ENCODE results near the gene PDXDC1. TPM values are rescaled to one million over a fixed set of nuclear protein-coding genes. Genes with fewer than 3 reads are reported as not detected.
"Not testable (repeated sequence)": the region's sequence is repeated elsewhere in the genome, so short reads cannot be mapped to it uniquely, and the experiment has no call there.

The PDXDC1 gene
- total and polyA plus RNA-seq, 4 donors = 35.7 to 109 (median 69.6) TPM

- H3K9me3 ChIP-seq (ENCODE audit: control insufficient read depth in 4 of 4, insufficient read depth in 3 of 4, low read length in 3 of 4); H3K9ac ChIP-seq (ENCODE audit: insufficient read depth in 1 of 2, low read length in 2 of 2); H3K27me3 ChIP-seq (ENCODE audit: control insufficient read depth in 3 of 3, insufficient read depth in 3 of 3, low read length in 2 of 3); H3K4me3 ChIP-seq; H3K4me1 ChIP-seq (ENCODE audit: control insufficient read depth in 5 of 5, insufficient read depth in 5 of 5, low read length in 5 of 5); ATAC-seq (ENCODE audit: insufficient read depth, low FRiP score); H3K36me3 ChIP-seq (ENCODE audit: control insufficient read depth in 4 of 4, insufficient read depth in 4 of 4, low read length in 4 of 4); H3K27ac ChIP-seq (ENCODE audit: low read depth in 1 of 2, low read length in 1 of 2); DNase-seq: not testable (repeated sequence)
- WGBS, 2 donors = 78 to 88% methylated on average over 1 of the region's 1 CpG
Observed at GRCh38 chr16:15180946-15181345, 206.1 kb downstream of the PDXDC1 start.

- not testable (repeated sequence) for ATAC-seq (ENCODE audit: insufficient read depth, low FRiP score)
- 57 to 77% methylated on average over 1 of the region's 1 CpG for WGBS, 2 donors
Observed at GRCh38 chr16:15184000-15184399, 209.2 kb downstream of the PDXDC1 start.

More at GRCh38 chr16:15184000-15184399, 209.2 kb downstream of the PDXDC1 start:
- not testable (repeated sequence) for H3K36me3 ChIP-seq (ENCODE audit: control insufficient read depth in 4 of 4, insufficient read depth in 4 of 4, low read length in 4 of 4); H3K9ac ChIP-seq (ENCODE audit: insufficient read depth in 1 of 2, low read length in 2 of 2); H3K9me3 ChIP-seq (ENCODE audit: control insufficient read depth in 4 of 4, insufficient read depth in 3 of 4, low read length in 3 of 4); H3K4me1 ChIP-seq (ENCODE audit: control insufficient read depth in 5 of 5, insufficient read depth in 5 of 5, low read length in 5 of 5); H3K27me3 ChIP-seq (ENCODE audit: control insufficient read depth in 3 of 3, insufficient read depth in 3 of 3, low read length in 2 of 3); DNase-seq; H3K4me3 ChIP-seq; H3K27ac ChIP-seq (ENCODE audit: low read depth in 1 of 2, low read length in 1 of 2)

Small RNAs within 50 kb of the gene (small RNA-seq; reads per million reads assigned to genes)
- gene AC138932.4 (ENCODE audit: low replicate concordance) = not detected
- gene MIR1972-1 (ENCODE audit: low replicate concordance) = not detected
- not detected for gene MIR3180-4 (ENCODE audit: low replicate concordance)
- not detected for gene MIR6511A1 (ENCODE audit: low replicate concordance)
- gene MIR6770-1 (ENCODE audit: low replicate concordance) = not detected
- not detected for gene RF00019 (ENCODE audit: low replicate concordance)

Other genes starting within 250 kb of the PDXDC1 start
- 1 to 10 TPM; 1.7 to 2.7 TPM for gene NPIPA2, start 232.5 kb upstream of the PDXDC1 start, total RNA-seq
- 1 to 10 TPM in 1 of 2 donors, under 1 TPM in 1; 0.68 to 3.0 TPM for gene NPIPA2, start 232.5 kb upstream of the PDXDC1 start, polyA plus RNA-seq
- gene NOMO1, start 141.3 kb upstream of the PDXDC1 start, total RNA-seq = 10 to 100 TPM; 39.6 to 90.8 TPM
- gene NOMO1, start 141.3 kb upstream of the PDXDC1 start, polyA plus RNA-seq = 10 to 100 TPM; 21.2 to 45.1 TPM
- gene NPIPA1, start 37.6 kb upstream of the PDXDC1 start, total RNA-seq = 10 to 100 TPM; 75.8 to 90.0 TPM
- 10 to 100 TPM; 49.7 to 74.8 TPM for gene NPIPA1, start 37.6 kb upstream of the PDXDC1 start, polyA plus RNA-seq
- 10 to 100 TPM; 24.4 to 28.1 TPM for gene NTAN1, start 81.0 kb downstream of the PDXDC1 start, total RNA-seq
- 10 to 100 TPM; 31.0 to 34.3 TPM for gene NTAN1, start 81.0 kb downstream of the PDXDC1 start, polyA plus RNA-seq
- 10 to 100 TPM; 23.2 to 43.1 TPM for gene RRN3, start 119.2 kb downstream of the PDXDC1 start, total RNA-seq
- 10 to 100 TPM; 11.1 to 15.5 TPM for gene RRN3, start 119.2 kb downstream of the PDXDC1 start, polyA plus RNA-seq